Lower leg skin (tissue), 4 donors: ENCODE results near the gene PSG4. TPM values are rescaled to one million over a fixed set of nuclear protein-coding genes. Genes with fewer than 3 reads are reported as not detected.
"Not testable (repeated sequence)": the region's sequence is repeated elsewhere in the genome, so short reads cannot be mapped to it uniquely, and the experiment has no call there.

Experiments
- DNase-seq, 2 donors: peaks; one replicate each; pipeline ENCODE4 v3.0.0-alpha.2; 2019; ENCODE audit warnings: low spot score in 2 of 2
- H3K4me3 ChIP-seq: fragments of 200-600 bp; sonication (generic); 2 replicates; pipeline ENCODE4 v1.5.1; 2017; ENCODE audit warnings: mild to moderate bottlenecking, low read depth; ENCODE audit not compliant: poor library complexity, severe bottlenecking
- CTCF ChIP-seq, 3 donors: fragments of 450-650 bp; IDR thresholded peaks; one replicate each; pipeline ENCODE4 v1.5.1; 2016; ENCODE audit warnings: antibody characterized with exemption in 3 of 3, mild to moderate bottlenecking in 3 of 3, moderate library complexity in 2 of 3
- POLR2A ChIP-seq, 2 donors: fragments of 450-650 bp; IDR thresholded peaks; one replicate each; pipeline ENCODE4 v1.6.1; 2016 to 2017; ENCODE audit warnings: antibody characterized with exemption in 2 of 2, mild to moderate bottlenecking in 1 of 2, moderate library complexity in 1 of 2
- WGBS, 2 donors: methylation state at CpG; one replicate each; pipeline ENCODE4 v1.1.5; 2018; 5-methylcytosine and 5-hydroxymethylcytosine counted together
- intact Hi-C: fragments of 100-400 bp; cut with DNase I; formaldehyde crosslinking; loops from one replicate; pipeline ENCODE4 v1.15.0; 2023; ENCODE audit warnings: low total_unique reads
- total RNA-seq, 4 donors: library from RNA; depleted of rRNA; stranded (reverse); fragments of >200 nt; gene quantifications; one replicate each; pipeline ENCODE4 v1.1.0, GENCODE V29; 2016

Gene PSG4
- 10 to 100 TPM in 1 of 4 donors, 1 to 10 TPM in 3; 3.5 to 21.8 (median 8.9) TPM for total RNA-seq

GRCh38 chr19:43205471-43206105 is at the start of gene PSG4:
Gene PSG4, minus strand, starts transcription at chr19:43205638. Its CDS starts 102 bp downstream, at chr19:43205536.
- peak in 1 of 2 donors; percentile 23 for DNase-seq
- H3K4me3 ChIP-seq, intact Hi-C loops: not testable (repeated sequence)
- 61% methylated on average over 9 of the region's 9 CpGs; no CpG with 5 or more reads in 1 of the 2 donors for WGBS, 2 donors

GRCh38 chr19:43251428-43251827 is 46.0 kb upstream of the PSG4 start:
- intact Hi-C loops, DNase-seq, H3K4me3 ChIP-seq: not testable (repeated sequence)
- WGBS, 2 donors = 30% methylated on average over 1 of the region's 1 CpG; no CpG with 5 or more reads in 1 of the 2 donors

GRCh38 chr19:43250296-43250695 is 44.9 kb upstream of the PSG4 start:
- H3K4me3 ChIP-seq, DNase-seq, intact Hi-C loops: not testable (repeated sequence)
- 37% methylated on average over 5 of the region's 5 CpGs; no CpG with 5 or more reads in 1 of the 2 donors for WGBS, 2 donors

GRCh38 chr19:43248635-43249002 is 43.2 kb upstream of the PSG4 start:
- intact Hi-C loops, H3K4me3 ChIP-seq, DNase-seq: not testable (repeated sequence)
- WGBS, 2 donors = 72% methylated on average over 1 of the region's 1 CpG; no CpG with 5 or more reads in 1 of the 2 donors

GRCh38 chr19:43247243-43247880 is 41.9 kb upstream of the PSG4 start:
- intact Hi-C loops, H3K4me3 ChIP-seq, DNase-seq: not testable (repeated sequence)
- 81% methylated on average over 12 of the region's 13 CpGs; no CpG with 5 or more reads in 1 of the 2 donors for WGBS, 2 donors

GRCh38 chr19:43245848-43246247 is 40.4 kb upstream of the PSG4 start:
- WGBS, 2 donors = 88% methylated on average over 3 of the region's 3 CpGs; no CpG with 5 or more reads in 1 of the 2 donors
- DNase-seq, H3K4me3 ChIP-seq, intact Hi-C loops: not testable (repeated sequence)

GRCh38 chr19:43242211-43242610 is 36.8 kb upstream of the PSG4 start:
- intact Hi-C loops, H3K4me3 ChIP-seq, DNase-seq: not testable (repeated sequence)
- WGBS, 2 donors = 91% methylated on average over 2 of the region's 2 CpGs; no CpG with 5 or more reads in 1 of the 2 donors

GRCh38 chr19:43238213-43238612 is 32.8 kb upstream of the PSG4 start:
- WGBS, 2 donors = 62% methylated on average over 4 of the region's 4 CpGs; no CpG with 5 or more reads in 1 of the 2 donors
- intact Hi-C loops = not testable (repeated sequence)

GRCh38 chr19:43235686-43236085 is 30.2 kb upstream of the PSG4 start:
- intact Hi-C loops = not testable (repeated sequence)

More at GRCh38 chr19:43238213-43238612, 32.8 kb upstream of the PSG4 start:
- H3K4me3 ChIP-seq, DNase-seq: not testable (repeated sequence)

GRCh38 chr19:43229315-43229714 is 23.9 kb upstream of the PSG4 start:
- H3K4me3 ChIP-seq = no peak overlapping the region
- TF ChIP-seq POLR2A (IDR thresholded peaks at IDR 0.05) (no peak), CTCF (IDR thresholded peaks at IDR 0.05) (no peak)
- intact Hi-C loops = no loop called here
- WGBS, 2 donors = 69% methylated on average over 2 of the region's 2 CpGs; no CpG with 5 or more reads in 1 of the 2 donors
- DNase-seq = no peak

More at GRCh38 chr19:43235686-43236085, 30.2 kb upstream of the PSG4 start:
- not testable (repeated sequence) for DNase-seq, H3K4me3 ChIP-seq
- WGBS, 2 donors = 44% methylated on average over 3 of the region's 3 CpGs; no CpG with 5 or more reads in 1 of the 2 donors

GRCh38 chr19:43228730-43229129 is 23.3 kb upstream of the PSG4 start:
- H3K4me3 ChIP-seq, intact Hi-C loops, DNase-seq: not testable (repeated sequence)
- 69% methylated on average over 2 of the region's 2 CpGs; no CpG with 5 or more reads in 1 of the 2 donors for WGBS, 2 donors

GRCh38 chr19:43226986-43227385 is 21.5 kb upstream of the PSG4 start:
- WGBS, 2 donors = 80% methylated on average over 1 of the region's 1 CpG; no CpG with 5 or more reads in 1 of the 2 donors
- intact Hi-C loops, H3K4me3 ChIP-seq, DNase-seq: not testable (repeated sequence)
